NK-92 treated with Interleukin-12 subunit alpha and Interleukin-12 subunit beta, amount 100 ng/mL, for 24 hours (cell line): ENCODE measurements around the gene ECHS1.

ENCODE experiments used
- DNase-seq: peaks from one replicate; lab custom pipeline; 2025; lab: John Stamatoyannopoulos, UW

ECHS1 gene

GRCh38 chr10:133358162-133358924 is 14.8 kb downstream of the ECHS1 start:
- no peak for DNase-seq

GRCh38 chr10:133357285-133358161 is 15.6 kb downstream of the ECHS1 start, which contains the start of gene FUOM:
TSS of gene FUOM (minus strand) at chr10:133358019. CDS start at chr10:133358007, 12 bp downstream.
- DNase-seq: no peak

- DNase-seq: no peak
These were observed 16.4 kb downstream of the ECHS1 start for GRCh38 chr10:133356549-133357284.

GRCh38 chr10:133355991-133356390 is 17.2 kb downstream of the ECHS1 start:
- no peak for DNase-seq

- no peak for DNase-seq
These were observed 17.9 kb downstream of the ECHS1 start for GRCh38 chr10:133355266-133355665.

GRCh38 chr10:133354672-133355240 is 18.4 kb downstream of the ECHS1 start:
- DNase-seq: no peak

GRCh38 chr10:133353988-133354605 is 19.1 kb downstream of the ECHS1 start:
- DNase-seq: no peak

GRCh38 chr10:133353202-133353959 is 19.8 kb downstream of the ECHS1 start:
- no peak for DNase-seq

- no peak for DNase-seq
These were observed 21.5 kb downstream of the ECHS1 start for GRCh38 chr10:133351408-133352318.

- DNase-seq: no peak
These were observed 22.2 kb downstream of the ECHS1 start for GRCh38 chr10:133350950-133351329.

- DNase-seq: no peak
These were observed 22.7 kb downstream of the ECHS1 start for GRCh38 chr10:133350283-133350949.

- no peak for DNase-seq
These were observed 23.6 kb downstream of the ECHS1 start for GRCh38 chr10:133349577-133350011.

GRCh38 chr10:133349160-133349568 is 24.0 kb downstream of the ECHS1 start:
- no peak for DNase-seq

- no peak for DNase-seq
These were observed 25.2 kb downstream of the ECHS1 start for GRCh38 chr10:133347710-133348517.

GRCh38 chr10:133346413-133346812 is 26.7 kb downstream of the ECHS1 start:
- DNase-seq: no peak

- DNase-seq: no peak
These were observed 28.9 kb downstream of the ECHS1 start for GRCh38 chr10:133344236-133344635.

GRCh38 chr10:133343558-133343957 is 29.6 kb downstream of the ECHS1 start:
- DNase-seq: no peak

- DNase-seq: no peak
These were observed 30.2 kb downstream of the ECHS1 start for GRCh38 chr10:133342942-133343341.
